Measurements from ENCODE around the gene TTC9.
A peak's percentile ranks its signal among the peaks of the same experiment; 100 is the strongest.

TTC9 gene

DNA sequence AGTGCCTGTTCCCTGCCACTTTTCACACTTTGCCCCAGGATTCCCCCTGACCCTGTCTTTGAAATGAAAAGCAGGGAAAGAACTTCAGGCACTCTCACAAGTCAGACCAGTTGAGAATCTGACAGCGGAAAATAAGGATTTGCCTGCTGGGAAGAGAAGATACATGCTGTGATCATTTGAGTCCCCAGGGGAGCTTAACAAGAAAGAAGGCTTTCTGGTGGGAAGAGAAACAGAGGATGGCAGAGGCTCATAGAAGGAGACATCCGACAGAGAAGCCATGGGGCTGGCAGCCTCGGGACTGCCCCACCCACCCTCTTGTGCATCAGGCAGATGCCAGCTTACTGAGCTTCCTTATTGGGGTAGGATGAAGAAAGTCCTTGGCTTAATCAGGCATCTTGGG is 11.9 kb downstream of the TTC9 start:
- no peak for DNase-seq (ENCODE audit: low read depth)
- H3K4me3 ChIP-seq (ENCODE audit: low read depth, low read length), result no peak overlapping the region
- no peak for TF ChIP-seq CTCF (conservative IDR thresholded peaks at IDR 0.05; ENCODE audit: low read depth, low read length)

- no peak for DNase-seq (ENCODE audit: low read depth)
- no peak for TF ChIP-seq CTCF (conservative IDR thresholded peaks at IDR 0.05; ENCODE audit: low read depth, low read length)
- H3K4me3 ChIP-seq (ENCODE audit: low read depth, low read length), result no peak overlapping the region
Measured at GRCh38 chr14:70654632-70655031, 12.9 kb downstream of the TTC9 start.

DNA sequence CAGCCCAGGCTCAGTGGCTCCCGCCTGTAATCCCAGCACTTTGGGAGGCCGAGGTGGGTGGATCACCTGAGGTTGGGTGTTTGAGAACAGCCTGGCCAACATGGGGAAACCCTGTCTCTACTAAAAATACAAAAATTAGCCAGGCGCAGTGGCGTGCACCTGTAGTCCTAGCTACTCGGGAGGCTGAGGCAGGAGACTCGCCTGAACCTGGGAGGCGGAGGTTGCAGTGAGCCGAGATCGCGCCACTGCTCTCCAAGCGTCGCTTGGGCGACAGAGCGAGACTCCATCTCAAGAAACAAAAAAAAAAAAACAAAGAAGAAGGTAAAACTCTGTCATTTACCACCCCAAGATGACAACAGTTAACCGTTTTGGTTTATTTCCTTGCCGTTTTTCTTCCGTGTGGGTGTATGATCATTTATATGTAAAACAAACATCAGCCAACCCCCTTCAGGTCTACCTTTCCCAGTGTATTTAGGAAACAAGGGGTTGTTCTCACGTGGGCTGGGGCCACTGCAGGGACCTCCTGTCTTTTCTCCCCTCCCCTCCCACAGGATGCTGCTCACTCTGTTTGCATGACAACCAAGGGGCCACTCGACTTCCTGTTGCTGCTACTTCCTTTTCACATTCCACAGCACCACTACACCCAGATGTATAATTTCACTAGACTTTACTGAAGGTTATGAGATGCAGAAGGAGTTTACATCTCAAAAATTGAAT is 13.6 kb downstream of the TTC9 start:
- no peak for TF ChIP-seq CTCF (conservative IDR thresholded peaks at IDR 0.05; ENCODE audit: low read depth, low read length)
- H3K4me3 ChIP-seq (ENCODE audit: low read depth, low read length), result no peak overlapping the region
- peak; percentile 10 for DNase-seq (ENCODE audit: low read depth)

DNA sequence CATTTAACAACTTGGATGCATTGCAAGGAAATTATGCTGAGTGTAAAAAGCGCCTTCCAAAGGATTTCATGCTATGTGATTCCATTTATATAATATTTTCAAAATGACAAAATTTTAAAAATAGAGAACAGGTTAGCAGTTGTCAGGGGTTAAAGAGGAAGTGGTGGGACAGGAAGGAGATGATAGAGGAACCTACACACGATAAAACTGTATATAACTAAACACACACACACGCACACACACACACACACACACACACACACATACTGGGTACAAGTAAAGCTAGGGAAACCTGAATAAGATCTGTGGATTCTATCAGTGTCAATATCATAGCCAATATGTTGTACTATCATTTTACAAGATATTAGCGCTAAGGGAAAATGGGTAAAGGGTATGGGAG is 17.2 kb downstream of the TTC9 start:
- TF ChIP-seq CTCF (conservative IDR thresholded peaks at IDR 0.05; ENCODE audit: low read depth, low read length), result no peak
- no peak overlapping the region for H3K4me3 ChIP-seq (ENCODE audit: low read depth, low read length)
- DNase-seq (ENCODE audit: low read depth), result no peak

- TF ChIP-seq CTCF (conservative IDR thresholded peaks at IDR 0.05; ENCODE audit: low read depth, low read length), result no peak
- no peak for DNase-seq (ENCODE audit: low read depth)
- no peak overlapping the region for H3K4me3 ChIP-seq (ENCODE audit: low read depth, low read length)
Measured at GRCh38 chr14:70660967-70661893, 19.5 kb downstream of the TTC9 start.

DNA sequence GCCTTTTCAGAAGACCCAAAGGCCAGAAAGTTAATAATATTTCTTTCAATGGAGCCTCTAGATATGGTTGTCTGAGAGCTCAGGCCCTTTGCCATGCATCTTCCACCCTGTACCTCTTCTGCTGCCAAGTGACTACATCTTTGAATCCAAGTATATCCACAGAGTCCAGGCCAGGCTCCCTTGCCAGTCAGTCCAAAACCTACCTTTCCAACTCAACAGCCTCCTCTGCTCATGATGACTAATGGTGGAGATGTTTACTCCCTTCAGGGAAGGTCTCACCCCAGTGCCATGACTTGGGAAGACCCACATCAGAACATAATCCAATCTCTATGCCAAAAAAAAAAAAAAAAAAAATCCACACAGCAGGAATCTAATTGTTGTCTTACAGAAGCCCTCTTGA is 20.4 kb downstream of the TTC9 start:
- H3K4me3 ChIP-seq (ENCODE audit: low read depth, low read length), result no peak overlapping the region
- TF ChIP-seq CTCF (conservative IDR thresholded peaks at IDR 0.05; ENCODE audit: low read depth, low read length), result no peak
- no peak for DNase-seq (ENCODE audit: low read depth)

Measured in choroid plexus epithelial cell (primary cell).